Astrocyte of the cerebellum (primary cell): ENCODE measurements around the gene EXD3.

Source experiments
- DNase-seq: peaks from one replicate; pipeline ENCODE4 v3.0.0-alpha.2; 2011; ENCODE audit warnings: low read depth
- H3K4me3 ChIP-seq: 2 replicates; pipeline ENCODE4 v1.5.1; 2011; ENCODE audit warnings: mild to moderate bottlenecking, low read depth, low read length, moderate library complexity
- in situ Hi-C: cut with HindIII; loops from 2 replicates; pipeline ENCODE4 v1.10.0; 2017; ENCODE audit warnings: low sequenced_read_pairs
- TF ChIP-seq, protein P1 (sequence below): IDR thresholded peaks from 2 replicates; pipeline ENCODE4 v1.5.1; 2012; ENCODE audit warnings: low read length, low read depth, moderate library complexity, mild to moderate bottlenecking; ENCODE audit errors: missing control alignments

The EXD3 gene

DNA sequence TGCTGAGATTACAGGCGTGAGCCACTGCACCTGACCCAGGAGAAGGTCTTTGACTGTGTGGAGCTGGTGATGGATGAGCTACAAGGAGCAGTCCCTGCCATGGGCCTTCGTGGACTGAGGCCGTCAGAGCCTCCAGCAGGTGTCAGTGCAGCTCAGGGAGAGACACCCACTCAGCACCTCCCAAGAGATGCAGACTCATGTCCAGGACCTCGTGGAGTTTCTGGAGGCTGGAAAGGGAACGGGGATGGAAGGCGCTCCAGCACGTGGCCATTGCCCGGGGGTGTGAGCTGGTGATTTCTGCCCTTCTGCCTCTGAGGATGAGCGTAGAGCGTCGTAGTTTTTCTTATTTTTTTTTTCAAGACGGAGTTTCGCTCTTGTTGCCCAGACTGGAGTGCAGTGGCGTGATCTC lies 136.0 kb downstream of the EXD3 start:
- no peak overlapping the region for H3K4me3 ChIP-seq
- DNase-seq = no peak
- in situ Hi-C loops = no loop called here
- TF ChIP-seq, protein P1, sequence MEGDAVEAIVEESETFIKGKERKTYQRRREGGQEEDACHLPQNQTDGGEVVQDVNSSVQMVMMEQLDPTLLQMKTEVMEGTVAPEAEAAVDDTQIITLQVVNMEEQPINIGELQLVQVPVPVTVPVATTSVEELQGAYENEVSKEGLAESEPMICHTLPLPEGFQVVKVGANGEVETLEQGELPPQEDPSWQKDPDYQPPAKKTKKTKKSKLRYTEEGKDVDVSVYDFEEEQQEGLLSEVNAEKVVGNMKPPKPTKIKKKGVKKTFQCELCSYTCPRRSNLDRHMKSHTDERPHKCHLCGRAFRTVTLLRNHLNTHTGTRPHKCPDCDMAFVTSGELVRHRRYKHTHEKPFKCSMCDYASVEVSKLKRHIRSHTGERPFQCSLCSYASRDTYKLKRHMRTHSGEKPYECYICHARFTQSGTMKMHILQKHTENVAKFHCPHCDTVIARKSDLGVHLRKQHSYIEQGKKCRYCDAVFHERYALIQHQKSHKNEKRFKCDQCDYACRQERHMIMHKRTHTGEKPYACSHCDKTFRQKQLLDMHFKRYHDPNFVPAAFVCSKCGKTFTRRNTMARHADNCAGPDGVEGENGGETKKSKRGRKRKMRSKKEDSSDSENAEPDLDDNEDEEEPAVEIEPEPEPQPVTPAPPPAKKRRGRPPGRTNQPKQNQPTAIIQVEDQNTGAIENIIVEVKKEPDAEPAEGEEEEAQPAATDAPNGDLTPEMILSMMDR = peak; percentile 69

DNA sequence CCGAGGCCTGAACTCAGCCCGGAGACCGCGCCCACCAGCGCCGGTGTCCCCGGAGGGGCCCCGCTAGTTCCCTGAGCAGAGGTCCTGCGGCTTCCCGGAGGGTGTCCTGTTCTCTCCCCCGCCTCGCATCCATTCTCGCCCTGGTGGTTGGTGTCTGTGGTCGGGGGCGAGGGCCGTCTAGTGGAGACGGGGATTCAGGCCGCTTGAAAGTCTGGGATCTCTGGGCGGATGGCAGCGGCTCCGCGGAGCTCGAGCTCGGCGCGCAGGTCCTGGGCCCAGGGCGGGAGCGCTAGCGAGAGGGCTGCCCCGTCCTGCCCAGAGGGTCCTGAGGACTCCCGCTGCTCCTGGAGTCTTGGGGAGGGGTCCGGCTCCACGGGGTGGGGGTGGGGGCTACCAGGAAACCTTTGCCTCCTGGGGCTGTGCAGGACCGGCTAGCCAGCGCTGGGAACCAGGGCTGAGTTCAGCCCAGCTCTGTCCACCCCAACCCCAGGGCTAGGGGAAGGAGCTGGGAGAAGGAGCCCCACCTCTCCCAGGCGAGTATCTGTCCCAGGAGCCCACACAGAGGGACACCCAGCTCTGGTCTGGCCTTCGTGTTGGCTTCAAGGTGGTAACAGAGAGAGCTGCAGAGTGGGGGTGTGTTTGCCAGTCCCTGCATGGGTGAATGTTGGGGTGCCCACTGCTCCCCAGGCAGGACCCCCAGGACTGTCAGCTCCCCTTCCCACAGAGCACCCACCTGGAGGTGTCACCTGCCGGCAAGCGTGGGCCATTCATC lies 141.4 kb downstream of the EXD3 start:
- in situ Hi-C loops = no loop called here
- no peak overlapping the region for H3K4me3 ChIP-seq
- no peak for DNase-seq

DNA sequence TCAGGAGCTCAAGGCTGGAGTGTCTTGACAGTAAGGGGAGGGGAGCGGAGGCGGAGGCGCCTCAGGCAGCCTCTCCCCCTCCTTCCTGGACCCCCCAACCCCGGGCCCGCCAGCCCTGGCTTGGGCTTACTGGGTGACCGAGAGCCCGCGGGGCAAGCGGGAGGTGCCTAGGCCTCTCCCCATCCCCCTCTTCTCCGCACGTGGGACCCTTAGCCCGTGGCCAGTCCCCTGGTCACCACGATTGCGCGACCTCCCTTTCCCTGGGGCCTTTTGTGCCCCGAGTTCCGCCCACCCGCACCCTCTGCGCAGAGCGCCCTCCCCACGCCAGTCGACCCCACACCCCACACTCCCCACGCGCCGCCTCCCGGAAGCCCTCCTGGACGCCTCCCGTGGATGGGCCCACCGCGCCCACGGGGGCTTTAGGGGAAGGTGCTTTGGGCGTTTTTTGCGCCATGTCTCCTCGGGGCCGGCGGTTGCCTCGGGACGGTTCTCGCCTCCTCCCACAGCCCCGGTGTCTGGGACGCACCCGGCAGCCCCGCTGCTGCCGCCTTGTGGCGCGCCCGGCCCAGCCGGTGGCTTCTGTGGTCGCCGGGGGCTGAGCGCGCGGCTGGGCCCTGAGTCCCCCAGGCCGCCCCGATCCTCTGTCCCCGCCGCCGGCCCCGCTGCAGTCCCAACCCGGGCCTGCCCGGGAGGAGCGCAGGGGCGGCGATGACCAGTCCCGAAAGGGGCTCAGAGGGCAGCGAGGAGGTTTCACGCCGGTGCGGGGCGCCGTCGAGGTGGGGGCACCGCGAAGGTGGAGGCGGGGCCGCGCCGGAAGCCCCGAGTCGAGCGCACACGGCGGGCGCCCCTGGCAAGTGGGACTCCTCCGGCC lies 142.3 kb downstream of the EXD3 start:
- DNase-seq = no peak
- no peak overlapping the region for H3K4me3 ChIP-seq
- TF ChIP-seq, protein P1 = peak; percentile 38
- in situ Hi-C loops = no loop called here

More for the DNA sequence above, 141.4 kb downstream of the EXD3 start:
- TF ChIP-seq, protein P1 = no peak

DNA sequence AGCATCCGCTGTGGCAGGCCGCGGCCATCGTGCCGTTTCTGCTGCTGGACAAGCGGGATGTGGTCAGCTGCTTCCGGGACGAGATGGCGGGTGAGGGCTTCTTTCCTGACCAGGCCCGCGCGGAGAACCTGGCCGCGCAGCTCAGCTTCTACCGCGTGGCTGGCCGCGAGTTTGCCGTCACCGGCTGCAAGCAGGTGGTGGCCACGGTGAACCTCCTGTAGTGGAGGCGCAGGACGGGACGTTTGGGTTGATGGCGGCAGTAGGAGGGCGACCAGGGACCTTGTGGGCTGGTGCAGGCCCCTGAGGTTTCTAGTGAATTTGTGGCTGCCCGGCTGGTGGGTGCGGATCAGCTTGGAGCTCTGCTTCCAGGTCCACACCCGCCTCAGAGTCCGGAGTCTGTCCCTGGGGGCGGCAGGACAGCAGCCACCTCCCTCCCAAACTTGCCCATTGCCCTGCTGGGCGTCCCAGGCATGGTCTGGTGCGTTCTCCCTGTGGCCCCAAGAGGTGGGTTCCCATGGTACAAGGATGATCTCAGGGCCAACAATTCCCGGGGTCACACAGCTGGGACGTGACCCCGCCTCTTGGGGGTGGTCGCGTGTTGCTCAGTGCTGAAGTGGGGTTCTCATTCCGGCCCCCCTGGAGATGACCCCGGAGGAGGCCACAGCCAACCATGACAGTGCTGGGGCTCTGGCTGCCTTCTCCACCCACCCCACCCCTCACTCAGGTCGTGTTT lies 143.1 kb downstream of the EXD3 start:
- in situ Hi-C loops = no loop called here
- DNase-seq = no peak
- no peak overlapping the region for H3K4me3 ChIP-seq
- TF ChIP-seq, protein P1 = no peak

DNA sequence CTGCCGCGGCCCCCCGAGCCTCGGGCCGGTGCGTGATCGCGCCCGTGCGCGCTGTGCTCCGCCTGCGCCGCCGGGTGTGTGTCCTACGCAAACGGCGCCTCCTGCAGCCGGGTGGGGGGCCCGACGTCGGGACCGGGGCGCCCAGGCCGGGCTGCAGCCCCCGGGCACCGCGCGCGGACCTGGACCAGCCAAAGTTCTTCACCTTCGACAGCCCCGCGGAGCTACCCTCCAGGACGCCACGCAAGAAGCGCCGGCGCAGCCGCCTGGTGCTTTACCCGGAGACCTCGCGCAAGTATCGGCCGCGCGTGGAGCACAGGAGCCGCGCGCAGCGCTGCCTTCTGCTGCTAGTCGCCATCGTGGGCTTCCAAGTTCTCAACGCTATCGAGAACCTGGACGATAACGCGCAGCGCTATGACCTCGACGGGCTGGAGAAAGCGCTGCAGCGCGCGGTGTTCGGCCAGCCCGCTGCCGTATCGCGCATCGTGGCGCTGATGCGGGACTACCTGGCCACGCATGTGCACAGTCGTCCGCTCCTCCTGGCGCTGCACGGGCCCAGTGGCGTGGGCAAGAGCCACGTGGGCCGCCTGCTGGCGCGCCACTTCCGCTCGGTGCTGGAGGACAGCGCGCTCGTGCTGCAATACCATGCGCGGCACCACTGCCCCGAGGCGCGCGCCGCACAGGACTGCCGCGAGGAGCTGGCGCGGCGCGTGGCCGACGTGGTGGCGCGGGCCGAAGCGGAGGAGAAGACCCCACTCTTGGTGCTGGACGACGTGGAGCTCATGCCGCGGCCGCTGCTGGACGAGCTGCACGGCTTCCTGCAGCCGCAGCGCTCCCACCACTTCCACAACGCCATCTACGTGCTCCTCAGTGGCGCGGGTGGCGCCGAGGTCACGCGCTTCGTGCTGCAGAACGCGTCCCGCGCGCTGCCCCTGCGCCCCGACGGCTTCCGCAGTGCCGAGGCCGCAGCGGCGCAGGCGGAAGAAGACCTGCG lies 143.9 kb downstream of the EXD3 start:
- peak overlapping the region; percentile 62 for H3K4me3 ChIP-seq
- in situ Hi-C loops = no loop called here
- DNase-seq = no peak
- TF ChIP-seq, protein P1 = no peak
